Progenitor cell of endocrine pancreas (in vitro differentiated cells): ENCODE measurements around the gene MGRN1. TPM values are rescaled to one million over a fixed set of nuclear protein-coding genes. Genes with fewer than 3 reads are reported as not detected.
A peak's percentile ranks its signal among the peaks of the same experiment; 100 is the strongest.

Experiments
- DNase-seq: peaks from one replicate; pipeline ENCODE4 v3.0.0; 2021; ENCODE audit warnings: low spot score; ENCODE audit not compliant: unreplicated experiment
- H3K27ac Mint-ChIP-seq: 2 replicates; pipeline ENCODE4 v1.8.0; 2021; ENCODE audit warnings: mild to moderate bottlenecking, moderate library complexity, mixed read lengths
- H3K27me3 Mint-ChIP-seq: 2 replicates; pipeline ENCODE4 v1.8.0; 2021; ENCODE audit warnings: mixed read lengths
- H3K36me3 Mint-ChIP-seq: 2 replicates; pipeline ENCODE4 v1.8.0; 2022; ENCODE audit warnings: mixed read lengths; ENCODE audit not compliant: insufficient read depth
- H3K4me1 Mint-ChIP-seq: 2 replicates; pipeline ENCODE4 v1.8.0; 2021; ENCODE audit warnings: low read depth, mixed read lengths
- H3K4me3 Mint-ChIP-seq: 2 replicates; pipeline ENCODE4 v1.8.0; 2021; ENCODE audit warnings: low read depth, mild to moderate bottlenecking, moderate library complexity, mixed read lengths
- H3K9me3 Mint-ChIP-seq: 2 replicates; pipeline ENCODE4 v1.8.0; 2021; ENCODE audit warnings: low read depth, mixed read lengths
- CTCF ChIP-seq: fragments of 200-600 bp; sonication (generic); IDR thresholded peaks from one replicate; pipeline ENCODE4 v1.5.0; 2021; ENCODE audit warnings: antibody characterized with exemption, mild to moderate bottlenecking; ENCODE audit not compliant: unreplicated experiment
- total RNA-seq: library from RNA; stranded (reverse); gene quantifications from 2 replicates; pipeline ENCODE4 v1.2.1, GENCODE V29; 2021

MGRN1 gene
- total RNA-seq, 1 donor from 2014 or later: 104 TPM

GRCh38 chr16:4724661-4725270 is 100.1 kb downstream of the MGRN1 start:
- Mint-ChIP-seq H3K27ac (no peak overlapping the region), H3K4me1 (no peaks in the 10 kb centered on the region), H3K4me3 (no peak overlapping the region), H3K36me3 (peaks cover 11% of the 10 kb centered on the region), H3K9me3 (no peaks in the 10 kb centered on the region), H3K27me3 (no peaks in the 10 kb centered on the region)
- no peak for DNase-seq
- no peak for TF ChIP-seq CTCF

GRCh38 chr16:4726616-4727015 is 102.0 kb downstream of the MGRN1 start:
- Mint-ChIP-seq H3K27ac (no peak overlapping the region), H3K4me3 (no peak overlapping the region), H3K27me3 (no peaks in the 10 kb centered on the region), H3K9me3 (no peaks in the 10 kb centered on the region), H3K36me3 (peaks cover 13% of the 10 kb centered on the region), H3K4me1 (no peaks in the 10 kb centered on the region)
- DNase-seq: no peak
- TF ChIP-seq CTCF: no peak

- H3K27me3 Mint-ChIP-seq: no peaks in the 10 kb centered on the region
- no peak overlapping the region for H3K4me3 Mint-ChIP-seq
- no peak for DNase-seq
- no peaks in the 10 kb centered on the region for H3K9me3 Mint-ChIP-seq
- peaks cover 6% of the 10 kb centered on the region for H3K4me1 Mint-ChIP-seq
- H3K36me3 Mint-ChIP-seq: peaks cover 9% of the 10 kb centered on the region
- peak overlapping the region; percentile 39 for H3K27ac Mint-ChIP-seq
- TF ChIP-seq CTCF: no peak
Measured at GRCh38 chr16:4728676-4729075, 104.0 kb downstream of the MGRN1 start.

GRCh38 chr16:4729876-4730275 is 105.2 kb downstream of the MGRN1 start:
- peaks cover 7% of the 10 kb centered on the region for H3K4me1 Mint-ChIP-seq
- H3K4me3 Mint-ChIP-seq: no peak overlapping the region
- TF ChIP-seq CTCF: no peak
- no peak for DNase-seq
- no peaks in the 10 kb centered on the region for H3K9me3 Mint-ChIP-seq
- no peak overlapping the region for H3K27ac Mint-ChIP-seq
- peaks cover 9% of the 10 kb centered on the region for H3K36me3 Mint-ChIP-seq
- H3K27me3 Mint-ChIP-seq: no peaks in the 10 kb centered on the region

GRCh38 chr16:4733211-4733742 is 108.7 kb downstream of the MGRN1 start:
- Mint-ChIP-seq H3K27me3 (peaks cover 6% of the 10 kb centered on the region), H3K27ac (peak overlapping the region; percentile 97), H3K9me3 (no peaks in the 10 kb centered on the region), H3K4me1 (peaks cover 11% of the 10 kb centered on the region), H3K36me3 (peaks cover 6% of the 10 kb centered on the region), H3K4me3 (peak overlapping the region; percentile 95)
- DNase-seq: no peak
- TF ChIP-seq CTCF: no peak
